Astrocyte (in vitro differentiated cells and primary cell): Measurements from ENCODE around the gene ARHGAP28.

Source experiments
- CTCF ChIP-seq: IDR thresholded peaks from 2 replicates; pipeline ENCODE4 v1.5.1; 2011; ENCODE audit warnings: low read depth, mild to moderate bottlenecking, inconsistent platforms, low read length, moderate library complexity; ENCODE audit not compliant: insufficient read depth
- EZH2 ChIP-seq: IDR thresholded peaks from 2 replicates; pipeline ENCODE4 v1.6.1; 2012; ENCODE audit warnings: mild to moderate bottlenecking, low read length, inconsistent platforms; ENCODE audit not compliant: insufficient read depth

DNA sequence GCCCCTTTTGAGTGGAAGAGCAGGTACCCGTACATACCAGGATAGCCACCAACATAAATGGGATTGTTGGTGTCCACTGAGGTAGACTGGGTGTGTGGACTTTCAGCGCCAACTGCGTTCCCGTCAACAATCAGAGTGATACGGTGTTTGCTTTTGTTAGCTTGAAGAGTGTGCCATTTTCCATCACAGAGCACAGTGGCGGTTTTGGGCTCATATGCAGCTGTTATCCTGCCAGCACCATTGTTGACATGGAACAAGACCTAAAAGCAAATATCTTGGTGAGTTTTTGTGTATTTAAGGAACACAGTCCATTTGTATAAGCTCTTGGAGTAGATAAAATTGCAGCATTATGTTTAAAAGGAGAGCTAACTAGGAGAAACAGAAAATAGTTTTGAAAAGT lies 213.6 kb downstream of the ARHGAP28 start:
- TF ChIP-seq EZH2, result no peak
- TF ChIP-seq CTCF, result no peak
